ENCODE data around the gene SF1.

Gene SF1

GRCh38 chr11:64723117-64723906 lies 55.0 kb downstream of the SF1 start, which contains the start of gene NRXN2:
Gene NRXN2 (minus strand): TSS chr11:64723197. CDS start chr11:64713699, 9,498 bp downstream.
- no peak within 1 kb of the TSS for H3K27ac ChIP-seq
- TF ChIP-seq, protein P1, sequence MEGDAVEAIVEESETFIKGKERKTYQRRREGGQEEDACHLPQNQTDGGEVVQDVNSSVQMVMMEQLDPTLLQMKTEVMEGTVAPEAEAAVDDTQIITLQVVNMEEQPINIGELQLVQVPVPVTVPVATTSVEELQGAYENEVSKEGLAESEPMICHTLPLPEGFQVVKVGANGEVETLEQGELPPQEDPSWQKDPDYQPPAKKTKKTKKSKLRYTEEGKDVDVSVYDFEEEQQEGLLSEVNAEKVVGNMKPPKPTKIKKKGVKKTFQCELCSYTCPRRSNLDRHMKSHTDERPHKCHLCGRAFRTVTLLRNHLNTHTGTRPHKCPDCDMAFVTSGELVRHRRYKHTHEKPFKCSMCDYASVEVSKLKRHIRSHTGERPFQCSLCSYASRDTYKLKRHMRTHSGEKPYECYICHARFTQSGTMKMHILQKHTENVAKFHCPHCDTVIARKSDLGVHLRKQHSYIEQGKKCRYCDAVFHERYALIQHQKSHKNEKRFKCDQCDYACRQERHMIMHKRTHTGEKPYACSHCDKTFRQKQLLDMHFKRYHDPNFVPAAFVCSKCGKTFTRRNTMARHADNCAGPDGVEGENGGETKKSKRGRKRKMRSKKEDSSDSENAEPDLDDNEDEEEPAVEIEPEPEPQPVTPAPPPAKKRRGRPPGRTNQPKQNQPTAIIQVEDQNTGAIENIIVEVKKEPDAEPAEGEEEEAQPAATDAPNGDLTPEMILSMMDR (IDR thresholded peaks at IDR 0.05) = peak; percentile 99
- no peak for TF ChIP-seq ZFX (IDR thresholded peaks at IDR 0.05; ENCODE audit: borderline replicate concordance)

- no peak for TF ChIP-seq ZFX (IDR thresholded peaks at IDR 0.05; ENCODE audit: borderline replicate concordance)
- TF ChIP-seq, protein P1 (IDR thresholded peaks at IDR 0.05) = no peak
- no peak overlapping the region for H3K27ac ChIP-seq
Observed at GRCh38 chr11:64722141-64723065, 55.9 kb downstream of the SF1 start.

GRCh38 chr11:64721359-64721699 lies 57.0 kb downstream of the SF1 start:
- TF ChIP-seq, protein P1 (IDR thresholded peaks at IDR 0.05) = no peak
- no peak for TF ChIP-seq ZFX (IDR thresholded peaks at IDR 0.05; ENCODE audit: borderline replicate concordance)
- H3K27ac ChIP-seq = no peak overlapping the region

DNA sequence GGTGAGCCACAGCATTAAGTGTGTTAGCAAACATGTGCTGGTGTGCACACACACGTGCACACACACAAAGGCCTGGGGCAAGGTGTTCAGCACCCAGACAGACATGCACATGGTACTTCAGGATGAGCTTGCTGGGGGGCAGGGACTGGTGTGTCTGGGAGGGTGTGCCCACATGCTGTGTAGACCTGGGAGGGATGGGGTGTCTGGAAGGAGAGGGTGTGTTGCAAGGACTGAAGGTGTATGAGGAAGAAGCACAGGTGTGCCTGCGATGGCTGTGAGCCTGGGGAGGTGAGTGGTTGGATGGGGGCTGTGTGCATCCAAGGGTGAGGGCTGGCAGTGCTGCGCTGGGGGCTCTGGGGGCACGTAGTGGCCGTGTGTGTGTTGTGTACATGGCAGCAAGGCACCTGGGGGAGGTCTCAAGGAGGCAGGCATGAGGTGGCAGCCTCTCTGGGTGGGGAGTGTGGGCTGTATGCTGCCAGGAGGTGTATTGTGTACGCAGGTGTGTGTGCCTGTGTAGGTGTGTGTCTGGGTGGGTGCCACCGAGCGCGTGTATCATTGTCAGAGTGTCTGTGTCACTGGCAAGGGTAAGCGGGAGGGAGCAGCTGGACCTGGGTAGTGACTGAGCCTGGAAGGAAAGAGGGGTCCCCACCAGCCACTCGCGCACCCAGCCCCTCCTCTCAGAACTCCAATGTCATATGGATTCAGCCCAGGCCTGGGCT lies 57.5 kb downstream of the SF1 start:
- TF ChIP-seq ZFX (IDR thresholded peaks at IDR 0.05; ENCODE audit: borderline replicate concordance) = no peak
- TF ChIP-seq, protein P1 (IDR thresholded peaks at IDR 0.05) = no peak
- H3K27ac ChIP-seq = no peak overlapping the region

GRCh38 chr11:64720167-64720566 lies 58.2 kb downstream of the SF1 start:
- H3K27ac ChIP-seq = no peak overlapping the region
- TF ChIP-seq, protein P1 (IDR thresholded peaks at IDR 0.05) = no peak
- no peak for TF ChIP-seq ZFX (IDR thresholded peaks at IDR 0.05; ENCODE audit: borderline replicate concordance)

DNA sequence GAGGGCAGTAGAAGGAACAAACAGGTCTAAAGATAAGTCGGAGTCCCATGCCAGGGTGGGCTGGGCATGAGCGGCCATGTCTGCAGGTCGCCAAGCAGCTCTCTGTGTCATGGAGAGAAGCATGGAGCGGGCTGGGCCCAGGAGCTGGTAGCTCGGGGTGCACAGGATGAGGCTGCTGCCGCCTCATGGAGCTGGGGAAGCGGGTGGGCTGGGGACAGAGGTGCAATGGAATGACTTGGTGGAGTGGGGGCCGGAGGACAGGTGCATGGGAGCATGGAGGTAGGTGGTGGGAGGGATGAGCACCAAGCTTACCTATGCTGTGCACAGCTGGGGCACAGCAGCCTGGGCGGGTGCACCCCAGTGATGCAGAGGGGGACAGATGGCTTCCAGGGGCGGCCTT lies 58.9 kb downstream of the SF1 start:
- H3K27ac ChIP-seq = no peak overlapping the region
- TF ChIP-seq, protein P1 (IDR thresholded peaks at IDR 0.05) = no peak
- TF ChIP-seq ZFX (IDR thresholded peaks at IDR 0.05; ENCODE audit: borderline replicate concordance) = no peak

Measured in 22Rv1 (cell line).